Transverse colon (tissue), 3 donors: Measurements from ENCODE around the gene CCDC9B.

Experiments used
- CTCF ChIP-seq, 5 experiments: fragments of 200-600 bp in 3 of 5; fragments of 450-650 bp in 2 of 5; sonication (generic) in 3 of 5; IDR thresholded peaks; 1 replicate in 2 of 5; 2 replicates in 3 of 5; pipeline ENCODE4 v1.5.1; 2016 to 2017; ENCODE audit warnings: antibody characterized with exemption in 5 of 5, inconsistent platforms in 3 of 5, mild to moderate bottlenecking in 2 of 5, moderate library complexity in 1 of 5
- EP300 ChIP-seq: sonication (generic); formaldehyde crosslinking; IDR thresholded peaks from one replicate; pipeline ENCODE4 v1.6.1; 2017; ENCODE audit warnings: antibody characterized with exemption, low read depth

GRCh38 chr15:40386480-40386879 lies 45.7 kb upstream of the CCDC9B start:
- TF ChIP-seq EP300 (no peak), CTCF (IDR thresholded peaks at IDR 0.05) (no peak)
